B cell (primary cell): ENCODE results near the gene GFOD1. TPM values are rescaled to one million over a fixed set of nuclear protein-coding genes. Genes with fewer than 3 reads are reported as not detected.

ENCODE experiments used
- ATAC-seq: fragments of 200-7000 bp; cut with Tn5 transposase; one replicate; pipeline ENCODE4 v1.10.0; 2021; ENCODE audit warnings: low read depth, mild to moderate bottlenecking, moderate number of reproducible peaks, moderate library complexity
- CTCF ChIA-PET: fragments of 350-600 bp; sonication (Branson Sonifier 250); formaldehyde crosslinking; loops from one replicate; lab custom pipeline; 2021; ENCODE audit warnings: antibody characterized with exemption, inconsistent platforms; lab: Charles Lee
- POLR2A ChIA-PET: fragments of 350-600 bp; sonication (Branson Sonifier 250); formaldehyde crosslinking; loops from one replicate; lab custom pipeline; 2021; ENCODE audit warnings: antibody characterized with exemption; lab: Charles Lee
- DNase-seq: peaks from one replicate; pipeline ENCODE4 v3.0.0; 2013
- H2AFZ ChIP-seq: 2 replicates; pipeline ENCODE4 v1.6.1; 2012; ENCODE audit warnings: mild to moderate bottlenecking, low read depth, low read length; ENCODE audit not compliant: insufficient read depth, poor library complexity, severe bottlenecking
- H3K27ac ChIP-seq, 2 donors: 1 replicate in 1 of 2; 2 replicates in 1 of 2; pipeline ENCODE4 v1.5.1; 2012 to 2013; ENCODE audit warnings: low read length in 2 of 2, mild to moderate bottlenecking in 2 of 2, moderate library complexity in 1 of 2
- H3K27me3 ChIP-seq, 4 experiments: fragments of 200-600 bp in 1 of 4; sonication (generic) in 1 of 4; replicated peaks in 1 of 4; 1 replicate in 2 of 4; 2 replicates in 2 of 4; pipeline versions ENCODE4 v1.6.1 to v1.7.0; 2013 to 2016; ENCODE audit warnings: low read length in 3 of 4, mild to moderate bottlenecking in 2 of 4, mixed read lengths in 1 of 4, moderate library complexity in 1 of 4; ENCODE audit not compliant: insufficient read depth in 4 of 4, control insufficient read depth in 3 of 4; ENCODE audit errors: control extremely low read depth in 1 of 4
- H3K36me3 ChIP-seq, 2 experiments: replicated peaks in 1 of 2; 1 replicate in 1 of 2; 2 replicates in 1 of 2; pipeline versions ENCODE4 v1.6.1 to v1.7.1; 2013; ENCODE audit warnings: low read length in 1 of 2; ENCODE audit not compliant: insufficient read depth in 2 of 2, control insufficient read depth in 1 of 2; ENCODE audit errors: control extremely low read depth in 1 of 2, extremely low read depth in 1 of 2
- H3K4me1 ChIP-seq, 2 donors: fragments of 200-600 bp in 1 of 2; sonication (generic) in 1 of 2; 1 replicate in 1 of 2; 2 replicates in 1 of 2; pipeline versions ENCODE4 v1.5.1 to v1.6.1; 2013 to 2017; ENCODE audit warnings: low read length in 2 of 2; ENCODE audit not compliant: control insufficient read depth in 2 of 2, insufficient read depth in 2 of 2
- H3K4me2 ChIP-seq: replicated peaks from 2 replicates; pipeline ENCODE3; 2012; ENCODE audit warnings: mild to moderate bottlenecking, low read depth, low read length; ENCODE audit not compliant: poor library complexity, severe bottlenecking
- H3K4me3 ChIP-seq, 5 experiments: fragments of 200-600 bp in 1 of 5; sonication (generic) in 1 of 5; 1 replicate in 3 of 5; 2 replicates in 2 of 5; pipeline versions ENCODE4 v1.5.1 to v1.7.0; 2011 to 2016; ENCODE audit warnings: low read length in 4 of 5, mild to moderate bottlenecking in 4 of 5, low read depth in 2 of 5, control low read depth in 1 of 5, moderate library complexity in 1 of 5; ENCODE audit not compliant: insufficient read depth in 1 of 5; ENCODE audit errors: control extremely low read depth in 1 of 5, extremely low read depth in 1 of 5
- H3K79me2 ChIP-seq: fragments of 200-600 bp; sonication (generic); one replicate; pipeline ENCODE4 v1.6.0; 2016; ENCODE audit warnings: low read length; ENCODE audit not compliant: control insufficient read depth, insufficient read depth
- H3K9ac ChIP-seq: fragments of 200-600 bp; sonication (generic); 2 replicates; pipeline ENCODE4 v1.6.1; 2017; ENCODE audit warnings: mild to moderate bottlenecking, low read length, moderate library complexity
- H3K9me3 ChIP-seq, 3 donors: one replicate each; pipeline versions ENCODE4 v1.6.1 to v1.7.1; 2013; ENCODE audit warnings: low read length in 2 of 3; ENCODE audit not compliant: control insufficient read depth in 2 of 3, insufficient read depth in 1 of 3; ENCODE audit errors: control extremely low read depth in 1 of 3
- H4K20me1 ChIP-seq: 2 replicates; pipeline ENCODE4 v1.6.0; 2012; ENCODE audit warnings: mild to moderate bottlenecking, low read length; ENCODE audit not compliant: insufficient read depth, control insufficient read depth, poor library complexity, severe bottlenecking
- H3K27ac Mint-ChIP-seq: one replicate; pipeline ENCODE4 v1.8.0; 2021; ENCODE audit warnings: mixed read lengths
- H3K27me3 Mint-ChIP-seq: one replicate; pipeline ENCODE4 v1.8.0; 2021; ENCODE audit warnings: mixed read lengths
- H3K4me1 Mint-ChIP-seq: one replicate; pipeline ENCODE4 v1.8.0; 2021; ENCODE audit warnings: mixed read lengths
- H3K4me3 Mint-ChIP-seq: one replicate; pipeline ENCODE4 v1.8.0; 2021; ENCODE audit warnings: mixed read lengths
- H3K9me3 Mint-ChIP-seq: one replicate; pipeline ENCODE4 v1.8.0; 2022; ENCODE audit warnings: mixed read lengths; ENCODE audit not compliant: insufficient read depth
- EZH2 ChIP-seq: IDR thresholded peaks from 2 replicates; pipeline ENCODE4 v1.6.1; 2012; ENCODE audit warnings: borderline replicate concordance, low read depth, mild to moderate bottlenecking, moderate library complexity, low read length; ENCODE audit not compliant: insufficient read depth, poor library complexity, severe bottlenecking
- WGBS: methylation state at CpG from one replicate; pipeline ENCODE4 v1.1.5; 2013; ENCODE audit warnings: missing lambda C conversion rate; ENCODE audit not compliant: insufficient coverage; 5-methylcytosine and 5-hydroxymethylcytosine counted together
- intact Hi-C: fragments of 100-400 bp; cut with micrococcal nuclease; formaldehyde crosslinking; loops from one replicate; pipeline ENCODE4 v1.10.0; 2022
- polyA plus RNA-seq: library from polyadenylated mRNA; depleted of rRNA; stranded (reverse); fragments of >200 nt; gene quantifications from 2 replicates; pipeline ENCODE4 v1.2.3, GENCODE V29; 2012
- total RNA-seq, 2 donors: library from RNA; stranded (reverse); fragments of 120-200 nt in 1 of 2; gene quantifications; 1 replicate in 1 of 2; 2 replicates in 1 of 2; pipeline versions ENCODE4 v1.2.3 to v1.2.4, GENCODE V29; 2013 to 2022
- TF ChIP-seq, protein P1 (sequence below): fragments of 200-600 bp; IDR thresholded peaks from one replicate; pipeline ENCODE4 v1.8.0; 2022; ENCODE audit warnings: antibody characterized with exemption, mild to moderate bottlenecking

GFOD1 gene
- total and polyA plus RNA-seq, 2 donors (not counting 1 experiment from before 2014, with no cell fraction given): 8.3 to 42.4 TPM

DNA sequence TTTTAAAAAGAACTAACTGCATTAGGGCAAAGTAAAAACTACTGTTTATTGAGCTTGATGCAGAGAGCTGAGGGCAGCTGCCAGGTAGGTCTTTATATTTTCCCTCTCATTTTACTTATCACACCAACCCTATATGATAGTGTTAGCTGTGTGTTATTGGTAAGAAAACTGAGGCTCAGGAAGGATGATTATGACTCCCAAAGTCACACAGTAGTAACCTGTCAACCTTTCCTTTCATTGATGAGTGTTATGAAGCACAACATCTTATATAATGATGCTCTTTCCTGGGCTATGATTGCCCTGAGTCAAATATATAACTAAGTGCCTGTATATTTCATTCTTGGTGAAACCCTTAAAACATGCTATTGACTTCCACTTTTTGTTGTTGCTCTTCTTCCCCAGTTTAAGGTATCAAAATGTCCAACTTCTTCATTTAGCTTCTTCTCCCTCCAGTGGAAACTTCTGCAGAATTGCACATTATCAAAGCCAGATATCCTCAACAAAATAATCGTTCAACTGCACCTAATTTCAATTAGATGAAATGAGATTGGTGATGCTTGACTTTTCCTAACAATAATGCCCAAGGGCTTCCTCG, 8.1 kb downstream of the GFOD1 start:
- no peak overlapping the region for H3K9ac ChIP-seq
- peaks cover 6% of the 10 kb centered on the region for H4K20me1 ChIP-seq
- intact Hi-C loops: no loop called here
- H3K27ac Mint-ChIP-seq: peak overlapping the region; percentile 3
- H3K27me3 ChIP-seq: no peaks in the 10 kb centered on the region
- H3K9me3 Mint-ChIP-seq: no peaks in the 10 kb centered on the region
- ChIA-PET POLR2A (no interaction called here), CTCF (interaction anchor here (0.8 to 2.0 kb wide), 6 partner anchors 16 to 96 kb away, joined by 3 to 6 read pairs (median 4); no protein-coding TSS in a partner anchor)
- no peak overlapping the region for H3K4me3 Mint-ChIP-seq
- DNase-seq (no peak), ATAC-seq (no peak)
- H3K9me3 ChIP-seq: no peaks in the 10 kb centered on the region
- H3K4me1 ChIP-seq: peaks cover 23 to 35% of the 10 kb centered on the region in 2 donors
- H3K27ac ChIP-seq: no peak overlapping the region
- no peak overlapping the region for H2AFZ ChIP-seq
- peaks cover 79% of the 10 kb centered on the region for H3K79me2 ChIP-seq
- peaks cover 0 to 2% of the 10 kb centered on the region in 2 experiments for H3K36me3 ChIP-seq
- TF ChIP-seq, protein P1, sequence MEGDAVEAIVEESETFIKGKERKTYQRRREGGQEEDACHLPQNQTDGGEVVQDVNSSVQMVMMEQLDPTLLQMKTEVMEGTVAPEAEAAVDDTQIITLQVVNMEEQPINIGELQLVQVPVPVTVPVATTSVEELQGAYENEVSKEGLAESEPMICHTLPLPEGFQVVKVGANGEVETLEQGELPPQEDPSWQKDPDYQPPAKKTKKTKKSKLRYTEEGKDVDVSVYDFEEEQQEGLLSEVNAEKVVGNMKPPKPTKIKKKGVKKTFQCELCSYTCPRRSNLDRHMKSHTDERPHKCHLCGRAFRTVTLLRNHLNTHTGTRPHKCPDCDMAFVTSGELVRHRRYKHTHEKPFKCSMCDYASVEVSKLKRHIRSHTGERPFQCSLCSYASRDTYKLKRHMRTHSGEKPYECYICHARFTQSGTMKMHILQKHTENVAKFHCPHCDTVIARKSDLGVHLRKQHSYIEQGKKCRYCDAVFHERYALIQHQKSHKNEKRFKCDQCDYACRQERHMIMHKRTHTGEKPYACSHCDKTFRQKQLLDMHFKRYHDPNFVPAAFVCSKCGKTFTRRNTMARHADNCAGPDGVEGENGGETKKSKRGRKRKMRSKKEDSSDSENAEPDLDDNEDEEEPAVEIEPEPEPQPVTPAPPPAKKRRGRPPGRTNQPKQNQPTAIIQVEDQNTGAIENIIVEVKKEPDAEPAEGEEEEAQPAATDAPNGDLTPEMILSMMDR: no peak
- no peak for TF ChIP-seq EZH2
- peaks cover 45% of the 10 kb centered on the region for H3K4me1 Mint-ChIP-seq
- no CpG with 5 or more reads among the region's 2 CpGs for WGBS
- H3K27me3 Mint-ChIP-seq: no peaks in the 10 kb centered on the region
- peak overlapping the region; percentile 15 for H3K4me2 ChIP-seq
- no peak overlapping the region for H3K4me3 ChIP-seq

DNA sequence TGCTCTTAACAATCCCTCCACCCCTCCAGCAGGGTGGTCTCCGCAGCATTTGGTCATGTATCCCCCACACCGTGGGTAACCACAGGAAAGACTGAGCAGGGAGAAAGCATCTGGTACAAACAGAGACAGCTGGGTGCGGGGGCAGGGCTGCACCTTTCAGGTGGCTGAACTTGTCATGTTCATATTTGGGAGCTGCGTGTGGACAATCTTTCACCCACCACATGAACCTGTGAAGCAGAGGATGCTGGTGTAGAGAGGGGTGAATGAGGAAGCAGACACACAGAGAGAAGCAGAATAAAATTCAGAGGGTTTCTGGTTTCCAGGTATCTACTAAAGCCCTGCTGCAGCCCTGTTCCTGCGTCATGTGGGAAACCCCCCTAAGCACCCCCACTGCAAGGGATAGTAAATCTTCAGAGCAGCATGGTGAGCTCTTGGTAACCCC, 8.9 kb downstream of the GFOD1 start:
- no peak overlapping the region for H3K9ac ChIP-seq
- DNase-seq: peak; percentile 60
- WGBS: 18% methylated on average over 3 of the region's 5 CpGs
- no peaks in the 10 kb centered on the region for H3K27me3 ChIP-seq
- no peaks in the 10 kb centered on the region for H3K9me3 Mint-ChIP-seq
- H3K4me2 ChIP-seq: peak overlapping the region; percentile 15
- ATAC-seq: peak; percentile 82
- POLR2A ChIA-PET: interaction anchor here (0.9 kb wide), 2 partner anchors 8 to 230 kb away, joined by 3 to 4 read pairs; no protein-coding TSS in a partner anchor
- peaks cover 42% of the 10 kb centered on the region for H3K4me1 Mint-ChIP-seq
- CTCF ChIA-PET: interaction anchor here (0.8 to 2.0 kb wide), 6 partner anchors 15 to 97 kb away, joined by 3 to 6 read pairs (median 4); no protein-coding TSS in a partner anchor
- H3K27ac Mint-ChIP-seq: peak overlapping the region; percentile 33
- intact Hi-C loops: no loop called here
- peaks cover 26 to 35% of the 10 kb centered on the region in 2 donors for H3K4me1 ChIP-seq
- peak overlapping the region; percentile 9 for H2AFZ ChIP-seq
- H3K4me3 Mint-ChIP-seq: peak overlapping the region; percentile 13
- peaks cover 0 to 2% of the 10 kb centered on the region in 2 experiments for H3K36me3 ChIP-seq
- H3K4me3 ChIP-seq: no peak overlapping the region
- no peaks in the 10 kb centered on the region for H3K9me3 ChIP-seq
- H3K79me2 ChIP-seq: peaks cover 79% of the 10 kb centered on the region
- H3K27ac ChIP-seq: no peak overlapping the region
- no peak for TF ChIP-seq EZH2
- TF ChIP-seq, protein P1: no peak
- H3K27me3 Mint-ChIP-seq: no peaks in the 10 kb centered on the region
- peaks cover 6% of the 10 kb centered on the region for H4K20me1 ChIP-seq
